Measurements from ENCODE around the gene PTPN12. TPM values are rescaled to one million over a fixed set of nuclear protein-coding genes. Genes with fewer than 3 reads are reported as not detected.
A peak's percentile ranks its signal among the peaks of the same experiment; 100 is the strongest.

Gene PTPN12
- total and polyA plus RNA-seq, 12 donors = 29.5 to 72.0 (median 54.1) TPM

- intact Hi-C loops (cut with DNase I) = no loop called here
- 73 to 89% (median 81%) methylated on average over 2 of the region's 2 CpGs for WGBS, 4 donors
Measured at GRCh38 chr7:77631820-77632219, 94.7 kb downstream of the PTPN12 start.

GRCh38 chr7:77644774-77645173 is 107.7 kb downstream of the PTPN12 start:
- Histone ChIP-seq H3K4me1 (replicated peaks in 1 of 2) (peaks cover 0 to under 1% of the 10 kb centered on the region in 2 donors), H3K27me3 (no peaks in the 10 kb centered on the region), H3K27ac (no peak overlapping the region), H3K36me3 (replicated peaks in 1 of 2) (peaks cover 0 to 45% of the 10 kb centered on the region in 2 donors), H3K4me3 (no peak overlapping the region), H3K9me3 (replicated peaks in 1 of 3) (no peaks in the 10 kb centered on the region)
- TF ChIP-seq CTCF (IDR thresholded peaks at IDR 0.05) = no peak
- no peak for TF ChIP-seq POLR2A (IDR thresholded peaks at IDR 0.05)
- intact Hi-C loops (cut with DNase I) = no loop called here
- peak in 1 of 7 donors; percentile 11 for DNase-seq
- WGBS, 4 donors = 91 to 94% (median 93%) methylated on average over 4 of the region's 4 CpGs

More at GRCh38 chr7:77631820-77632219, 94.7 kb downstream of the PTPN12 start:
- H3K27ac ChIP-seq = no peak overlapping the region
- H3K4me3 ChIP-seq = no peak overlapping the region
- TF ChIP-seq POLR2A (IDR thresholded peaks at IDR 0.05) (no peak), CTCF (IDR thresholded peaks at IDR 0.05) (no peak)
- H3K9me3 ChIP-seq (replicated peaks in 1 of 3) = no peaks in the 10 kb centered on the region
- H3K4me1 ChIP-seq (replicated peaks in 1 of 2) = peaks cover 0 to 12% of the 10 kb centered on the region in 2 donors
- no peak for DNase-seq
- no peaks in the 10 kb centered on the region for H3K27me3 ChIP-seq
- H3K36me3 ChIP-seq (replicated peaks in 1 of 2) = peaks cover 0 to 38% of the 10 kb centered on the region in 2 donors

GRCh38 chr7:77648742-77649338 is 111.7 kb downstream of the PTPN12 start:
- Histone ChIP-seq H3K36me3 (replicated peaks in 1 of 2) (peaks cover 0 to 32% of the 10 kb centered on the region in 2 donors), H3K4me1 (replicated peaks in 1 of 2) (peaks cover 0 to 8% of the 10 kb centered on the region in 2 donors), H3K27ac (no peak overlapping the region), H3K27me3 (no peaks in the 10 kb centered on the region), H3K9me3 (replicated peaks in 1 of 3) (no peaks in the 10 kb centered on the region), H3K4me3 (no peak overlapping the region)
- intact Hi-C loops (cut with DNase I) = no loop called here
- TF ChIP-seq CTCF (IDR thresholded peaks at IDR 0.05) = no peak
- no peak for TF ChIP-seq POLR2A (IDR thresholded peaks at IDR 0.05)
- DNase-seq = no peak
- WGBS, 4 donors = 93 to 95% (median 95%) methylated on average over 6 of the region's 6 CpGs

- TF ChIP-seq CTCF (IDR thresholded peaks at IDR 0.05) = no peak
- no peak for TF ChIP-seq POLR2A (IDR thresholded peaks at IDR 0.05)
- intact Hi-C loops (cut with DNase I) = no loop called here
Measured at GRCh38 chr7:77649716-77650349, 112.7 kb downstream of the PTPN12 start.

More at GRCh38 chr7:77649716-77650349, 112.7 kb downstream of the PTPN12 start:
- Histone ChIP-seq H3K27me3 (no peaks in the 10 kb centered on the region), H3K9me3 (replicated peaks in 1 of 3) (no peaks in the 10 kb centered on the region), H3K27ac (no peak overlapping the region), H3K4me3 (no peak overlapping the region), H3K4me1 (replicated peaks in 1 of 2) (peaks cover 0 to 8% of the 10 kb centered on the region in 2 donors), H3K36me3 (replicated peaks in 1 of 2) (peaks cover 0 to 27% of the 10 kb centered on the region in 2 donors)
- no peak for DNase-seq
- WGBS, 4 donors = 50 to 63% (median 57%) methylated on average over 4 of the region's 4 CpGs
